Prostate gland (tissue), 2 donors: ENCODE measurements around the gene CDK5RAP2.

Experiments used
- POLR2A ChIP-seq: fragments of 450-650 bp; IDR thresholded peaks from one replicate; pipeline ENCODE4 v1.6.1; 2016; ENCODE audit warnings: antibody characterized with exemption, mild to moderate bottlenecking
- TF ChIP-seq, protein P1 (sequence below), 4 experiments: fragments of 200-600 bp in 2 of 4; fragments of 450-650 bp in 2 of 4; sonication (generic) in 2 of 4; IDR thresholded peaks; 1 replicate in 3 of 4; 2 replicates in 1 of 4; pipeline ENCODE4 v1.5.1; 2016 to 2019; ENCODE audit warnings: antibody characterized with exemption in 4 of 4, mild to moderate bottlenecking in 2 of 4, moderate library complexity in 2 of 4

DNA sequence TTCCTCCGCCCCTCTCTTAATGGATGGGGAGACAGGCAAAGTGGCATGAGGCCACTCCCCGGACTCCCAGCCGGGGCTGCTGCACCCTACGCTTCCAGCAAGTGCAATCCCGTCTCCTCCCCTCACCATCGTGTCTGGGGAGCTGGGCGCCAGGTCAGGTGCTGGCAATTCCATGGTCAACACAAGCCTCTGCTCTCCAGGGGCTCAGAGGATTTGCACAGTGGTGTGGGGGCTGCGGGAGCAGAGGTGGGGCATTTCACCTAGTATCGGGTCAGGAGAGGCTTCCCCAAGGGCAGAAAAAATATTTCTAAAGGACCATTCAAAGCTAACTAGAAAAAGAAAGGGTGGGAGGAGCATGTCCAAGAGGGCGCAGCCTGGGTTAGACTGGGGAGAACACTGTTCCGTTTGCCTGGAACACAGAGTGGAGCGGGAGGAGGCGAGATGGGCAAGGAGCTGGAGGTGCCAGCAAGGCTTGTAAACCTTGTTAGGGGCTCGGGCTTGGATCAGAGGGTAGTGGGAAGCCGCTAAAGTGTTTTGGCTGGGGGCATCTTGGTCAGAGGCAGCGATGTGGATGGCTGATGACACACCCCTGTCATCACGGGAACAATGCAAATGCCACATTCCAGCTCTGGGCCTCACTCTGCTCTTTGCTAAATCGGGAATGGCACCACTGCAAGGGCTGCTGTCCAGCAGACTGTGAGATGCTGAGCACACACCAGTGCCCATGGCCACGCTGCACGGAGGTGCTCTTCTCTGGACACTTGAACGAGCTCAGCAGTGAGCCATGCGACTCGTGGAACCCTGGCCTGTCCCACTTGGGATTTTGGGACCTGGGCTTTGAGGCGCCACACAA, 191.7 kb downstream of the CDK5RAP2 start:
- TF ChIP-seq, protein P1, sequence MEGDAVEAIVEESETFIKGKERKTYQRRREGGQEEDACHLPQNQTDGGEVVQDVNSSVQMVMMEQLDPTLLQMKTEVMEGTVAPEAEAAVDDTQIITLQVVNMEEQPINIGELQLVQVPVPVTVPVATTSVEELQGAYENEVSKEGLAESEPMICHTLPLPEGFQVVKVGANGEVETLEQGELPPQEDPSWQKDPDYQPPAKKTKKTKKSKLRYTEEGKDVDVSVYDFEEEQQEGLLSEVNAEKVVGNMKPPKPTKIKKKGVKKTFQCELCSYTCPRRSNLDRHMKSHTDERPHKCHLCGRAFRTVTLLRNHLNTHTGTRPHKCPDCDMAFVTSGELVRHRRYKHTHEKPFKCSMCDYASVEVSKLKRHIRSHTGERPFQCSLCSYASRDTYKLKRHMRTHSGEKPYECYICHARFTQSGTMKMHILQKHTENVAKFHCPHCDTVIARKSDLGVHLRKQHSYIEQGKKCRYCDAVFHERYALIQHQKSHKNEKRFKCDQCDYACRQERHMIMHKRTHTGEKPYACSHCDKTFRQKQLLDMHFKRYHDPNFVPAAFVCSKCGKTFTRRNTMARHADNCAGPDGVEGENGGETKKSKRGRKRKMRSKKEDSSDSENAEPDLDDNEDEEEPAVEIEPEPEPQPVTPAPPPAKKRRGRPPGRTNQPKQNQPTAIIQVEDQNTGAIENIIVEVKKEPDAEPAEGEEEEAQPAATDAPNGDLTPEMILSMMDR (IDR thresholded peaks at IDR 0.05) = no peak
- TF ChIP-seq POLR2A = no peak
